Measurements from ENCODE around the gene HLA-E. TPM values are rescaled to one million over a fixed set of nuclear protein-coding genes. Genes with fewer than 3 reads are reported as not detected.
A peak's percentile ranks its signal among the peaks of the same experiment; 100 is the strongest.

HLA-E gene
- total and polyA plus RNA-seq, 10 of the 15 experiments (the other 5 are each of a cell fraction or from before 2014, with no cell fraction given), result 35.1 to 483 (median 267) TPM

- TF ChIP-seq YY1 (IDR thresholded peaks at IDR 0.05; ENCODE audit: low read depth, low read length), result peak; percentile 84
- TF ChIP-seq HCFC1 (IDR thresholded peaks at IDR 0.05; ENCODE audit: low read length), result no peak
- TF ChIP-seq CEBPB (IDR thresholded peaks at IDR 0.05; ENCODE audit: borderline replicate concordance in 1 of 2, low read depth in 2 of 2, low read length in 2 of 2), result no peak
- TF ChIP-seq SKIL (IDR thresholded peaks at IDR 0.05; ENCODE audit: low read depth, poor library complexity, severe bottlenecking), result peak; percentile 52
- TF ChIP-seq IKZF2 (IDR thresholded peaks at IDR 0.05), result 0 out of 4 replicates have a peak, but pooled peaks have one; percentile 10 to 40
- TF ChIP-seq TBL1XR1 (IDR thresholded peaks at IDR 0.05; ENCODE audit: low read depth, low read length), result no peak
- no peak for TF ChIP-seq RAD51 (IDR thresholded peaks at IDR 0.05)
- peak; percentile 42; the same call in 1 of the 2 replicates for TF ChIP-seq CREB1 (IDR thresholded peaks at IDR 0.05; ENCODE audit: low read depth)
- TF ChIP-seq WRNIP1 (IDR thresholded peaks at IDR 0.05; ENCODE audit: borderline replicate concordance, low read depth, low read length), result peak; percentile 84; the same call in 1 of the 2 replicates
- TF ChIP-seq MTA2 (IDR thresholded peaks at IDR 0.05; ENCODE audit: low read depth), result no peak
- no peak for TF ChIP-seq PRDM15 (CRISPR knock-in tag; IDR thresholded peaks at IDR 0.05)
- TF ChIP-seq TCF7 (IDR thresholded peaks at IDR 0.05; ENCODE audit: borderline replicate concordance), result no peak
- TF ChIP-seq SP1 (IDR thresholded peaks at IDR 0.05; ENCODE audit: low read depth, low read length), result no peak
- TF ChIP-seq MYB (IDR thresholded peaks at IDR 0.05; ENCODE audit: borderline replicate concordance, low read depth, low read length), result no peak
- TF ChIP-seq MYC (IDR thresholded peaks at IDR 0.05; ENCODE audit: insufficient read depth, insufficient read length, insufficient replicate concordance, low read length, severe bottlenecking), result no peak
- TF ChIP-seq NKRF (conservative IDR thresholded peaks at IDR 0.05), result no peak; the same call in 1 of the 2 replicates
- no peak for TF ChIP-seq NRF1 (conservative IDR thresholded peaks at IDR 0.05; ENCODE audit: low read depth, low read length)
- TF ChIP-seq JUND (IDR thresholded peaks at IDR 0.05; ENCODE audit: low read depth, low read length), result no peak
- TF ChIP-seq EGR1 (IDR thresholded peaks at IDR 0.05; ENCODE audit: borderline replicate concordance in 1 of 2, low read depth in 2 of 2, low read length in 2 of 2), result no peak
- no peak for TF ChIP-seq BACH1 (IDR thresholded peaks at IDR 0.05; ENCODE audit: borderline replicate concordance)
- no peak for TF ChIP-seq NR2C2 (IDR thresholded peaks at IDR 0.05; ENCODE audit: borderline replicate concordance, control insufficient read depth, insufficient read length, low read depth)
- TF ChIP-seq RAD21 (IDR thresholded peaks at IDR 0.05; ENCODE audit: insufficient read depth, low read depth, low read length), result peak; percentile 68
Observed at GRCh38 chr6:30541515-30542403, 52.5 kb downstream of the HLA-E start (continued).

All from GM12878 (cell line).